ENCODE data around the gene CDH12. TPM values are rescaled to one million over a fixed set of nuclear protein-coding genes. Genes with fewer than 3 reads are reported as not detected.

The CDH12 gene
- total RNA-seq, 3 donors from 2014 or later: 0.33 to 2.6 (median 1.1) TPM

DNA sequence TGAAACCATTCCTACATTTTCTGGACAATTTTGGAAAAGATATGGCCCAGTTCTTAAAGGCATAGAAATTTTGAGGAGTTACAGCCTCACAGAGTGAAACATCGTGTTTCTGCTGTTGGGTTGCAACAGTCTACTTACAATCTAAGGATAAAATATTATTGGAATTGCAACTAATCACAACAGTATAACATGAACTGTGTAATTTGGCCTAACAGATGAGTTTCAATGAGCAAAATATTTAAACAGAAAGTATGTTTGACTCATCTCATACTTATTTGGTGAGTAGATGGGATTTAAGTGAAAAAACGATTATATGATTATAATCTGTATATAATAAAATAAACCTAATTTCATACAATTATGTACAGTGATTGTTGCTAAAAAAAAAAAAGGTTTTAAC, 1061.8 kb downstream of the CDH12 start:
- no peaks in the 10 kb centered on the region for H3K4me1 ChIP-seq
- no peaks in the 10 kb centered on the region for H3K36me3 ChIP-seq
- no peaks in the 10 kb centered on the region for H3K27me3 ChIP-seq
- no peak overlapping the region for H3K27ac ChIP-seq
- TF ChIP-seq POLR2A (IDR thresholded peaks at IDR 0.05): no peak
- TF ChIP-seq CTCF (IDR thresholded peaks at IDR 0.05): no peak
- TF ChIP-seq POLR2AphosphoS5 (IDR thresholded peaks at IDR 0.05): no peak
- intact Hi-C loops (cut with DNase I; ENCODE audit: low total_unique reads): no loop called here
- DNase-seq (ENCODE audit: low spot score in 2 of 2): no peak
- no peak overlapping the region for H3K4me3 ChIP-seq
- peaks cover 0 to under 1% of the 10 kb centered on the region in 2 donors for H3K9me3 ChIP-seq

- H3K27me3 ChIP-seq: no peaks in the 10 kb centered on the region
- H3K36me3 ChIP-seq: no peaks in the 10 kb centered on the region
- intact Hi-C loops (cut with DNase I; ENCODE audit: low total_unique reads): no loop called here
Measured at GRCh38 chr5:21784487-21784886, 1068.7 kb downstream of the CDH12 start.

GRCh38 chr5:21783074-21783679, 1070.0 kb downstream of the CDH12 start:
- Histone ChIP-seq H3K4me1 (no peaks in the 10 kb centered on the region), H3K36me3 (no peaks in the 10 kb centered on the region), H3K4me3 (no peak overlapping the region), H3K9me3 (peaks cover 0 to 7% of the 10 kb centered on the region in 2 donors), H3K27ac (no peak overlapping the region), H3K27me3 (no peaks in the 10 kb centered on the region)
- TF ChIP-seq POLR2A (IDR thresholded peaks at IDR 0.05) (no peak), CTCF (IDR thresholded peaks at IDR 0.05) (no peak), POLR2AphosphoS5 (IDR thresholded peaks at IDR 0.05) (no peak)
- intact Hi-C loops (cut with DNase I; ENCODE audit: low total_unique reads): no loop called here
- DNase-seq (ENCODE audit: low spot score in 2 of 2): no peak

More at GRCh38 chr5:21784487-21784886, 1068.7 kb downstream of the CDH12 start:
- Histone ChIP-seq H3K9me3 (peaks cover 0 to 7% of the 10 kb centered on the region in 2 donors), H3K4me1 (no peaks in the 10 kb centered on the region), H3K27ac (no peak overlapping the region), H3K4me3 (no peak overlapping the region)
- no peak for TF ChIP-seq POLR2AphosphoS5 (IDR thresholded peaks at IDR 0.05)
- no peak for TF ChIP-seq CTCF (IDR thresholded peaks at IDR 0.05)
- no peak for TF ChIP-seq POLR2A (IDR thresholded peaks at IDR 0.05)
- no peak for DNase-seq (ENCODE audit: low spot score in 2 of 2)

- no peak overlapping the region for H3K4me3 ChIP-seq
- H3K9me3 ChIP-seq: no peaks in the 10 kb centered on the region
- no peak for TF ChIP-seq POLR2AphosphoS5 (IDR thresholded peaks at IDR 0.05)
- no peak for TF ChIP-seq CTCF (IDR thresholded peaks at IDR 0.05)
- no peak for TF ChIP-seq POLR2A (IDR thresholded peaks at IDR 0.05)
- H3K27me3 ChIP-seq: no peaks in the 10 kb centered on the region
- intact Hi-C loops (cut with DNase I; ENCODE audit: low total_unique reads): no loop called here
- DNase-seq (ENCODE audit: low spot score in 2 of 2): no peak
- no peaks in the 10 kb centered on the region for H3K4me1 ChIP-seq
- no peak overlapping the region for H3K27ac ChIP-seq
- H3K36me3 ChIP-seq: no peaks in the 10 kb centered on the region
Measured at GRCh38 chr5:21776466-21776865, 1076.7 kb downstream of the CDH12 start.

- no peak for TF ChIP-seq CTCF (IDR thresholded peaks at IDR 0.05)
- TF ChIP-seq POLR2AphosphoS5 (IDR thresholded peaks at IDR 0.05): no peak
- no peak for TF ChIP-seq POLR2A (IDR thresholded peaks at IDR 0.05)
- H3K9me3 ChIP-seq: no peaks in the 10 kb centered on the region
- H3K4me1 ChIP-seq: no peaks in the 10 kb centered on the region
- H3K27ac ChIP-seq: no peak overlapping the region
- intact Hi-C loops (cut with DNase I; ENCODE audit: low total_unique reads): loop anchor here (2.0 kb wide), 1 partner anchor 50 kb away; no protein-coding TSS in a partner anchor
- no peaks in the 10 kb centered on the region for H3K27me3 ChIP-seq
- H3K36me3 ChIP-seq: no peaks in the 10 kb centered on the region
- DNase-seq (ENCODE audit: low spot score in 2 of 2): no peak
- H3K4me3 ChIP-seq: no peak overlapping the region
Measured at GRCh38 chr5:21774801-21775200, 1078.3 kb downstream of the CDH12 start.
